NB4 (cell line): ENCODE measurements around the gene ATP9B.

Experiments
- DNase-seq: peaks from one replicate; pipeline ENCODE4 v3.0.0; 2010; ENCODE audit warnings: low read depth
- H3K4me3 ChIP-seq: one replicate; pipeline ENCODE4 v1.5.1; 2011; ENCODE audit warnings: mild to moderate bottlenecking, low read depth, low read length, moderate library complexity
- MAX ChIP-seq: IDR thresholded peaks from 2 replicates; pipeline ENCODE4 v1.6.1; 2011; ENCODE audit warnings: low read depth, low read length
- MYC ChIP-seq: IDR thresholded peaks from 2 replicates; pipeline ENCODE4 v1.6.1; 2011; ENCODE audit warnings: low read depth, low read length
- POLR2A ChIP-seq: IDR thresholded peaks from 2 replicates; pipeline ENCODE4 v1.6.1; 2011; ENCODE audit warnings: mild to moderate bottlenecking; ENCODE audit not compliant: insufficient read length; ENCODE audit errors: extremely low read depth
- TF ChIP-seq, protein P1 (sequence below): IDR thresholded peaks from one replicate; pipeline ENCODE4 v1.5.1; 2012; ENCODE audit warnings: low read depth, low read length

Gene ATP9B

GRCh38 chr18:79203017-79203605 is 133.9 kb downstream of the ATP9B start:
- DNase-seq = no peak
- TF ChIP-seq MYC = no peak
- TF ChIP-seq, protein P1, sequence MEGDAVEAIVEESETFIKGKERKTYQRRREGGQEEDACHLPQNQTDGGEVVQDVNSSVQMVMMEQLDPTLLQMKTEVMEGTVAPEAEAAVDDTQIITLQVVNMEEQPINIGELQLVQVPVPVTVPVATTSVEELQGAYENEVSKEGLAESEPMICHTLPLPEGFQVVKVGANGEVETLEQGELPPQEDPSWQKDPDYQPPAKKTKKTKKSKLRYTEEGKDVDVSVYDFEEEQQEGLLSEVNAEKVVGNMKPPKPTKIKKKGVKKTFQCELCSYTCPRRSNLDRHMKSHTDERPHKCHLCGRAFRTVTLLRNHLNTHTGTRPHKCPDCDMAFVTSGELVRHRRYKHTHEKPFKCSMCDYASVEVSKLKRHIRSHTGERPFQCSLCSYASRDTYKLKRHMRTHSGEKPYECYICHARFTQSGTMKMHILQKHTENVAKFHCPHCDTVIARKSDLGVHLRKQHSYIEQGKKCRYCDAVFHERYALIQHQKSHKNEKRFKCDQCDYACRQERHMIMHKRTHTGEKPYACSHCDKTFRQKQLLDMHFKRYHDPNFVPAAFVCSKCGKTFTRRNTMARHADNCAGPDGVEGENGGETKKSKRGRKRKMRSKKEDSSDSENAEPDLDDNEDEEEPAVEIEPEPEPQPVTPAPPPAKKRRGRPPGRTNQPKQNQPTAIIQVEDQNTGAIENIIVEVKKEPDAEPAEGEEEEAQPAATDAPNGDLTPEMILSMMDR = no peak
- no peak for TF ChIP-seq MAX
- no peak for TF ChIP-seq POLR2A
- H3K4me3 ChIP-seq = no peak overlapping the region

- TF ChIP-seq MYC (no peak), MAX (no peak)
- H3K4me3 ChIP-seq = no peak overlapping the region
- DNase-seq = peak; percentile 15
These were observed 136.0 kb downstream of the ATP9B start for GRCh38 chr18:79204889-79205807.

- H3K4me3 ChIP-seq = no peak overlapping the region
- no peak for DNase-seq
- TF ChIP-seq MYC (no peak), POLR2A (no peak), MAX (no peak)
- TF ChIP-seq, protein P1 = no peak
These were observed 137.2 kb downstream of the ATP9B start for GRCh38 chr18:79206444-79206843.

- no peak overlapping the region for H3K4me3 ChIP-seq
- TF ChIP-seq MYC = no peak
- TF ChIP-seq, protein P1 = no peak
- no peak for TF ChIP-seq MAX
- no peak for TF ChIP-seq POLR2A
- DNase-seq = no peak
These were observed 139.7 kb downstream of the ATP9B start for GRCh38 chr18:79208906-79209305.

GRCh38 chr18:79210002-79210910 is 141.1 kb downstream of the ATP9B start:
- no peak overlapping the region for H3K4me3 ChIP-seq
- TF ChIP-seq MYC = no peak
- TF ChIP-seq, protein P1 = no peak
- no peak for TF ChIP-seq POLR2A
- no peak for TF ChIP-seq MAX
- no peak for DNase-seq
